ENCODE measurements around the gene PRND. TPM values are rescaled to one million over a fixed set of nuclear protein-coding genes. Genes with fewer than 3 reads are reported as not detected.
A peak's percentile ranks its signal among the peaks of the same experiment; 100 is the strongest.

The PRND gene
- total and polyA plus RNA-seq, 2 donors (not counting 1 experiment from before 2014, with no cell fraction given), result 0.03 TPM; not detected in 1

- no peaks in the 10 kb centered on the region for H3K36me3 ChIP-seq (replicated peaks in 1 of 2; ENCODE audit: control extremely low read depth in 1 of 2, control insufficient read depth in 1 of 2, extremely low read depth in 1 of 2, insufficient read depth in 2 of 2, low read length in 1 of 2)
- Mint-ChIP-seq H3K4me1 (peaks cover 33% of the 10 kb centered on the region), H3K9me3 (ENCODE audit: insufficient read depth) (no peaks in the 10 kb centered on the region), H3K27me3 (no peaks in the 10 kb centered on the region), H3K4me3 (no peak overlapping the region), H3K27ac (no peak overlapping the region)
- intact Hi-C loops (cut with micrococcal nuclease), result no loop called here
- no peak overlapping the region for H2AFZ ChIP-seq (ENCODE audit: insufficient read depth, low read depth, low read length, poor library complexity, severe bottlenecking)
- no peak overlapping the region for H3K27ac ChIP-seq (ENCODE audit: low read length in 2 of 2)
- POLR2A ChIA-PET, result no interaction called here
- no peaks in the 10 kb centered on the region for H4K20me1 ChIP-seq (ENCODE audit: control insufficient read depth, insufficient read depth, low read length, poor library complexity, severe bottlenecking)
- ATAC-seq (ENCODE audit: low read depth) (no peak), DNase-seq (no peak)
- H3K4me2 ChIP-seq (replicated peaks; ENCODE audit: low read depth, low read length, poor library complexity, severe bottlenecking), result no peak overlapping the region
- CTCF ChIA-PET, result interaction anchor here (0.7 to 2.1 kb wide), 3 partner anchors 140 to 340 kb away, joined by 3 to 5 read pairs (median 4); no protein-coding TSS in a partner anchor
- TF ChIP-seq, protein P1, sequence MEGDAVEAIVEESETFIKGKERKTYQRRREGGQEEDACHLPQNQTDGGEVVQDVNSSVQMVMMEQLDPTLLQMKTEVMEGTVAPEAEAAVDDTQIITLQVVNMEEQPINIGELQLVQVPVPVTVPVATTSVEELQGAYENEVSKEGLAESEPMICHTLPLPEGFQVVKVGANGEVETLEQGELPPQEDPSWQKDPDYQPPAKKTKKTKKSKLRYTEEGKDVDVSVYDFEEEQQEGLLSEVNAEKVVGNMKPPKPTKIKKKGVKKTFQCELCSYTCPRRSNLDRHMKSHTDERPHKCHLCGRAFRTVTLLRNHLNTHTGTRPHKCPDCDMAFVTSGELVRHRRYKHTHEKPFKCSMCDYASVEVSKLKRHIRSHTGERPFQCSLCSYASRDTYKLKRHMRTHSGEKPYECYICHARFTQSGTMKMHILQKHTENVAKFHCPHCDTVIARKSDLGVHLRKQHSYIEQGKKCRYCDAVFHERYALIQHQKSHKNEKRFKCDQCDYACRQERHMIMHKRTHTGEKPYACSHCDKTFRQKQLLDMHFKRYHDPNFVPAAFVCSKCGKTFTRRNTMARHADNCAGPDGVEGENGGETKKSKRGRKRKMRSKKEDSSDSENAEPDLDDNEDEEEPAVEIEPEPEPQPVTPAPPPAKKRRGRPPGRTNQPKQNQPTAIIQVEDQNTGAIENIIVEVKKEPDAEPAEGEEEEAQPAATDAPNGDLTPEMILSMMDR (IDR thresholded peaks at IDR 0.05), result no peak
- TF ChIP-seq EZH2 (IDR thresholded peaks at IDR 0.05; ENCODE audit: borderline replicate concordance, insufficient read depth, low read depth, low read length, poor library complexity, severe bottlenecking), result no peak
- H3K4me1 ChIP-seq (ENCODE audit: control insufficient read depth in 2 of 2, insufficient read depth in 2 of 2, low read length in 2 of 2), result peaks cover 13 to 26% of the 10 kb centered on the region in 2 donors
- no peaks in the 10 kb centered on the region for H3K27me3 ChIP-seq (replicated peaks in 1 of 4; ENCODE audit: control extremely low read depth in 1 of 4, control insufficient read depth in 3 of 4, insufficient read depth in 4 of 4, low read length in 3 of 4)
- peaks cover 0 to 2% (median 0%) of the 10 kb centered on the region in 3 donors for H3K9me3 ChIP-seq (ENCODE audit: control extremely low read depth in 1 of 3, control insufficient read depth in 2 of 3, insufficient read depth in 1 of 3, low read length in 2 of 3)
- H3K4me3 ChIP-seq (ENCODE audit: control extremely low read depth in 1 of 5, extremely low read depth in 1 of 5, insufficient read depth in 1 of 5, low read depth in 2 of 5, low read length in 4 of 5), result no peak overlapping the region
- 100% methylated on average over 3 of the region's 3 CpGs for WGBS (ENCODE audit: insufficient coverage)
- no peaks in the 10 kb centered on the region for H3K79me2 ChIP-seq (ENCODE audit: control insufficient read depth, insufficient read depth, low read length)
- H3K9ac ChIP-seq (ENCODE audit: low read length), result no peak overlapping the region
Measured at GRCh38 chr20:4765681-4766080, 44.0 kb downstream of the PRND start.

DNA sequence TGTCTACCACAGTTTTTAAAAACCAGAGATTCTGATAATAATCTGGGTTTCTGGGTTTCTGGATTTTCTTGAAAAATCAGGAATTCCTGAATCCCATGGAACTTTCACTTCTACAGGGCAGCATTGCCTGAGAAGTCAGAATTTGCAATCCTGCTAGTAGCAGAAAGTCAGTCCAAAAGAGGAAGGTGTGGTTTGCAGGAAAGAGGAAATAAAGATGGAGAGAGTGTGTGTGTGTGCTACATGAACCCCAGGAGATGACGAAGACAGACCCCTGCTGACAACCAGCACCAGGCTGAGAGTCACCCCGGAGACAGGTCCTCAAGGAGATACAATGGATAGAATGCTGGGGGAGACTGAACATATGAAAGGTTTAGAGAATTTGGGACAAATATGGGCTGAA lies 44.9 kb downstream of the PRND start:
- no peak overlapping the region for H3K9ac ChIP-seq (ENCODE audit: low read length)
- no peaks in the 10 kb centered on the region for H3K36me3 ChIP-seq (replicated peaks in 1 of 2; ENCODE audit: control extremely low read depth in 1 of 2, control insufficient read depth in 1 of 2, extremely low read depth in 1 of 2, insufficient read depth in 2 of 2, low read length in 1 of 2)
- H2AFZ ChIP-seq (ENCODE audit: insufficient read depth, low read depth, low read length, poor library complexity, severe bottlenecking), result no peak overlapping the region
- H3K79me2 ChIP-seq (ENCODE audit: control insufficient read depth, insufficient read depth, low read length), result no peaks in the 10 kb centered on the region
- H3K4me3 Mint-ChIP-seq, result peak overlapping the region; percentile 35
- ChIA-PET CTCF (interaction anchor here (1.1 to 1.8 kb wide), 3 partner anchors 184 to 334 kb away, joined by 5 to 6 read pairs (median 5); no protein-coding TSS in a partner anchor), POLR2A (interaction anchor here (0.7 kb wide), 1 partner anchor 107 kb away, joined by 3 read pairs; no protein-coding TSS in a partner anchor)
- no peaks in the 10 kb centered on the region for H4K20me1 ChIP-seq (ENCODE audit: control insufficient read depth, insufficient read depth, low read length, poor library complexity, severe bottlenecking)
- DNase-seq, result peak; percentile 83
- intact Hi-C loops (cut with micrococcal nuclease), result no loop called here
- H3K9me3 Mint-ChIP-seq (ENCODE audit: insufficient read depth), result peaks cover 3% of the 10 kb centered on the region
- H3K4me2 ChIP-seq (replicated peaks; ENCODE audit: low read depth, low read length, poor library complexity, severe bottlenecking), result peak overlapping the region; percentile 17
- no peaks in the 10 kb centered on the region for H3K27me3 ChIP-seq (replicated peaks in 1 of 4; ENCODE audit: control extremely low read depth in 1 of 4, control insufficient read depth in 3 of 4, insufficient read depth in 4 of 4, low read length in 3 of 4)
- H3K4me1 ChIP-seq (ENCODE audit: control insufficient read depth in 2 of 2, insufficient read depth in 2 of 2, low read length in 2 of 2), result peaks cover 13 to 18% of the 10 kb centered on the region in 2 donors
- WGBS (ENCODE audit: insufficient coverage), result 0% methylated on average over 2 of the region's 2 CpGs
- H3K27me3 Mint-ChIP-seq, result no peaks in the 10 kb centered on the region
- peak; percentile 92 for ATAC-seq (ENCODE audit: low read depth)
- peak overlapping the region; percentile 70 for H3K27ac Mint-ChIP-seq
- H3K27ac ChIP-seq (ENCODE audit: low read length in 2 of 2), result peak overlapping the region; percentile 42 to 72
- no peak for TF ChIP-seq EZH2 (IDR thresholded peaks at IDR 0.05; ENCODE audit: borderline replicate concordance, insufficient read depth, low read depth, low read length, poor library complexity, severe bottlenecking)
- TF ChIP-seq, protein P1 (IDR thresholded peaks at IDR 0.05), result no peak
- peaks cover 27% of the 10 kb centered on the region for H3K4me1 Mint-ChIP-seq
- H3K4me3 ChIP-seq (ENCODE audit: control extremely low read depth in 1 of 5, extremely low read depth in 1 of 5, insufficient read depth in 1 of 5, low read depth in 2 of 5, low read length in 4 of 5), result no peak overlapping the region
- peaks cover 0 to 9% (median 3%) of the 10 kb centered on the region in 3 donors for H3K9me3 ChIP-seq (ENCODE audit: control extremely low read depth in 1 of 3, control insufficient read depth in 2 of 3, insufficient read depth in 1 of 3, low read length in 2 of 3)
